ENCODE measurements around the gene SZRD1.
"Not testable (repeated sequence)": the region's sequence is repeated elsewhere in the genome, so short reads cannot be mapped to it uniquely, and the experiment has no call there.

The SZRD1 gene

GRCh38 chr1:16366722-16367257 lies at the start of gene SZRD1:
Gene SZRD1, plus strand, starts transcription at chr1:16367242. Its CDS starts 16 bp downstream, at chr1:16367258.
- peak; percentile 99 for DNase-seq

DNA sequence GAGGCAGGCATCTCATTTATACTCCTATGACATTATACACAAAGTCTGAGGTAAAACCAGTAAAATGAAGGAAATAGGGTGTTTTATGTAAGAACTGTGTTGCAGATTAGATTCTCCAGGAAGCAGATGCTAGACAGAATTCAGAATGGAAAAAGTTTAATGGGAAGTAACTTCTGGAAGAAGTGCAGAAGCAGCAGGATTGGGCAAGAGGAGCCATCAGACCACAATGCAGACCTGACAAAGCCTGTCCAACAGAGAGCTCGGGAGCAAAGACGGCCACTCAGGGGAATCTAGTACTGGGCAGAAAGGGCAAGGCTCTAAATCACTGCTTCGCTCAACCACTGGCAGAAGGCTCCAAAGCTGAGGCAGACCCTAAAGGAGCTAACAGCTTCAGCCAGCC lies 48.5 kb upstream of the SZRD1 start:
- no peak for DNase-seq

GRCh38 chr1:16321176-16321867 lies 45.7 kb upstream of the SZRD1 start:
- no peak for DNase-seq

DNA sequence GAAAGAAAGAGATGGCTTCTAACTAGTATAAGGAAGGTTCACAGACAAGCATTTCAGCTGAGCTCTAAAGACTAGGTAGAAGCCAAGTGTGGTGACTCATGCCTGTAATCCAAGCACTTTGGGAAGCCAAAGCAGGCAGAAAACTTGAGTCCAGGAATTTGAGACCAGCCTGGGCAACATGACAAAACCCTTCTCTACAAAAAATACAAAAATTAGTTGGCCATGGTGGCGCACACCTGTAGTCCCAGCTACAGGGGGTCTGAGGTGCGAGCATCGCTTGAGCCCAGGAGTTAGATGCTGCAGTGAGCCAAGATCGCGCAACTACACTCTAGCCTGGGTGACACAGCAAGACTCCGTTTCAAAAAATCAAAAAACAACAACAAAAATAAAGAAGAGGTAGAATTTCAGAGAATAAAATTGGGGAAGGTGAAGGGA lies 42.6 kb upstream of the SZRD1 start:
- no peak for DNase-seq

DNA sequence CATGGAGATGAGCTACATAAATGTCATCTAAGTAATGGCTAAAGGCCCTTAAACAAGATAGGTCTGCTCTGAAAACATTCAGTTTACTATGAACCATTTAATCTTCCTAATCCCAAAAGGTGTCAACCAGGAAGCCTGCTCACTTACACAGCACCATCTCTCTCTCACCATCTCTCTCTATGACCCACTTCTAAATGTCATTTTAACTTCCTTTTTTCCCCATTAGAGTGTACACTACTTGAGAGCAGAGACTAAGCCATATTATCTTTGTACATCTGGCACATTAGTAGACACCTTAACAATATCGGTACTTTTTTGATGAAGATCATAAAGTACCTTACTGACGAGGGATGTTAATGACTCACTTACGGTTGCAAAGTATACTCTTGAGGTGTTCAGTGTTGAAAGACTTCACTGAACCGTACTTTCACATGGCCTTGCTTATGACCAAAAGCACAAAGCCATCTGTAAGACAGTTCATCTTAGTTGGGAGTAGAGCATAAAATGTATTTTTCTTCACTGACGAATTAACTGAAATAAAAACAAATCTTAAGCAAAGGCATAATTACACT lies 40.1 kb upstream of the SZRD1 start:
- DNase-seq = no peak

- no peak for DNase-seq
Observed at GRCh38 chr1:16334655-16335340, 32.2 kb upstream of the SZRD1 start.

DNA sequence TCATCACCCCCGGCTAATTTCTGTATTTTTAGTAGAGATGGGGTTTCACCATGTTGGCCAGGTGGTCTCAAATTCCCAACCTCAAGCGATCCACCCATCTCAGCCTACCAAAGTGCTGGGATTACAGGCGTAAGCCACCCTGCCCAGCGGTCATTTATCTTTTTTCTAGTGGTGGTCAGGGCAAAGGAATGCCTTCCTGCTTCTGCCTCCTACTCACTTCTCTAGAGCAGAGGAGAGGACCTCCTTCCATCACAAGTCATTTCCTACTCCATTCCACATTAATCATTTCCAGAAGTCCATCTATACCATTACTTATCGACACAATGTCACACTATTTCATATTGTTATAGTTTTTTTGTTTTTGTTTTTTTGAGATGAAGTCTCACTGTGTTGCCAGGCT lies 28.1 kb upstream of the SZRD1 start:
- no peak for DNase-seq

DNA sequence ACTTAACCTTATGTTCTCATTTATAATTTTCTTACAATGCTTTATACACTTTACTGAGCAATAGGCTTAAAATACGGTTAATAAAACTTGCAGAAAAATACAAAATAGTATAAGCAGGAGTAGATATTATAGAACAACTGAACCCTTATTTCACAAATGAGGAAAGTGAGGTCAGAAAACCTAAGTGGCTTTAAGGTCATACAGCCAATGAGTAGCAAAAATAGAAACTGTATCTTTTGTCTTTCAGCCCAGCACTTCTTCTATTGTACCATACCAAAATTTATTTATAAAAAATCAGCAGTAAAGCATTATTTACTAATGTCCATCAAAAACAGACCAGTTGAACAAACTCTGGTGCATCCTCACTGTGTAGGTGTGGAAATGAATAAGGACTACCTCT lies 26.4 kb upstream of the SZRD1 start:
- no peak for DNase-seq

- DNase-seq = no peak
Observed at GRCh38 chr1:16342331-16343062, 24.5 kb upstream of the SZRD1 start.

DNA sequence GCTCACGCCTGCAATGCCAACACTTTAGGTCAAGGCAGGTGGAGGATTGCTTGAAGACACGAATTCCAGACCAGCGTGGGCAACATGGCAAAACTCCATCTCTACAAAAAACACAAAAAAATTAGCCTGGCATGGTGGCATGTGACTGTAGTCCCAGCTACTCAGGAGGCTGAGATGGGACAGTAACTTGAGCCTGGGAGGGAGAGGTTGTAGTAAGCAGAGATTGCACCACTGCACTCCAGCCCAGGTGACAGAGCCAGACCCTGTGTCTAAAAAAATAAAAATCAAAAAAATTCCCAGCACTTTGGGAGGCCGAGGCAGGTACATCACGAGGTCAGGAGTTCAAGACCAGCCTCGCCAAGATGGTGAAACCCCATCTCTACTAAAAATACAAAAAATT lies 23.8 kb upstream of the SZRD1 start:
- DNase-seq = not testable (repeated sequence)

DNA sequence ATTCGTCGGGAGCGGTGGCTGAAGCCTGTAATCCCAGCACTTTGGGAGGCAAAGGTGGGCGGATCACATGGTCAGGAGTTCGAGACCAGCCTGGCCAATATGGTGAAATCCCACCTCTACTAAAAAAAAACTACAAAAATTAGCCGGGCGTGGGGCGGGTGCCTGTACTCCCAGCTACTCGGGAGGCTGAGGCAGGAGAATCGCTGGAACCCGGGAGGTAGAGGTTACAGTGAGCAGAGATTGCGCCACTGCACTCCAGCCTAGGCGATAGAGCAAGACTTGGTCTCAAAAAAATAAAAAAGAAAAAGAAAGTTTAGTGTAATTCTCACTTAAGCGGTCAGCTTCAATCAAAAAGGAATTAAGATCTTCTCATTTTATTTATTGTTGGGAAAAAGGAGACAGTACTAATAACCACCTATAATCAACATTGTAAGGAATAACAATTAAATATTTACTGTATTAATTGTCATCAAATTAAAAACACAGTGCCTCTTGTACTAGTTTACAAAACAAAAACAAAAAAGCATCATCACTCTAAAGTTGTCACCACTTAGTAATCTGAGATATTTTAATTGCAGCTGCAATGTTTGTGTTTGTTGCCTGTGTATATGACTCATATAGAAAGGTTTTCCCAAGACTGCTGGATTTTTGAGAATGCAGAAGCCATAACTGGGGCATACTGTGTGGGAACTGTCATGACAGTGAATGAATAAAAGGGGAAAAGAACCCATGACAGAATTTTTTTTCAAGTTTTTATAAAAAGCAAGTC lies 18.4 kb upstream of the SZRD1 start:
- no peak for DNase-seq

GRCh38 chr1:16349847-16350406 lies 17.1 kb upstream of the SZRD1 start:
- no peak for DNase-seq

- no peak for DNase-seq
Observed at GRCh38 chr1:16351456-16351993, 15.5 kb upstream of the SZRD1 start.

GRCh38 chr1:16351994-16352841 lies 14.8 kb upstream of the SZRD1 start, which contains the start of gene FBXO42:
Gene FBXO42, minus strand, starts transcription at chr1:16352480. Its CDS starts 37,062 bp downstream, at chr1:16315418.
- DNase-seq = peak; percentile 94 to 95

GRCh38 chr1:16352842-16353535 lies 14.1 kb upstream of the SZRD1 start:
- DNase-seq = peak in 1 of 2 donors; percentile 36

DNA sequence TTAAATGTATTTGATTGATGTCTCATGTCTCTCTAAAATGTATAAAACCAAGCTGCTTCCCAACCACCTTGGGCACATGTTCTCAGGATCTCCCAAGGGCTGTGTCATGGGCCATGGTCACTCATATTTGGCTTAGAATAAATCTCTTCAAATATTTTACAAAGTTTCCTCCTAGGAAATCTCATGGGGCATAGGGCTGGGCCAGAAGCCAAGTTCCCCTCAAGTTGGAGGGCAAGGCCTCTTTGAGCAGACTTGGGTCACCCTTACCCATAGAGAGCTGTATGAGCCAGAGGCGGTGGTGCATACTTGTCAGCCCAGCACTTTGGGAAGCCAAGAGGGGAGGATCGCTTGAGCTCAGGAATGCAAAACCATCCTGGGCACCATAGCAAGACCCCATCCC lies 12.4 kb upstream of the SZRD1 start:
- DNase-seq = no peak

DNA sequence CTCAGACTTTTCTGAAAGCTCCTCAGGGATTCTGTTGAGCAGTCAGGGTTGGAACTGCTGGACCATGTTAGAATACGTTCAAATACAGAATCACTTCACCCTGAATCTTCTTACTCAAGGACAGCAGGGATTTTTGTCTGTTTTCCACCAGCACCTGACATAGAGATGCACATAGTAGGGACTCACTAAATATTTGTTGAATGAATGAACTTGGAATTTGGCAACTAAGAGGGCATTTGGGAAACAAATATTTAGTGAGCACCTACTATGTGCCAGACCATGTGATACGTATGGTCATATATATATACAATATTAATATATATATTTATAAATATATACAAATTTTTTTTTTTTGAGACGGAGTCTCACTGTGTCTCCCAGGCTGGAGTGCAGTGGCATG lies 10.2 kb upstream of the SZRD1 start:
- DNase-seq = no peak

GRCh38 chr1:16365146-16365498 lies 1.9 kb upstream of the SZRD1 start:
- not testable (repeated sequence) for DNase-seq

DNA sequence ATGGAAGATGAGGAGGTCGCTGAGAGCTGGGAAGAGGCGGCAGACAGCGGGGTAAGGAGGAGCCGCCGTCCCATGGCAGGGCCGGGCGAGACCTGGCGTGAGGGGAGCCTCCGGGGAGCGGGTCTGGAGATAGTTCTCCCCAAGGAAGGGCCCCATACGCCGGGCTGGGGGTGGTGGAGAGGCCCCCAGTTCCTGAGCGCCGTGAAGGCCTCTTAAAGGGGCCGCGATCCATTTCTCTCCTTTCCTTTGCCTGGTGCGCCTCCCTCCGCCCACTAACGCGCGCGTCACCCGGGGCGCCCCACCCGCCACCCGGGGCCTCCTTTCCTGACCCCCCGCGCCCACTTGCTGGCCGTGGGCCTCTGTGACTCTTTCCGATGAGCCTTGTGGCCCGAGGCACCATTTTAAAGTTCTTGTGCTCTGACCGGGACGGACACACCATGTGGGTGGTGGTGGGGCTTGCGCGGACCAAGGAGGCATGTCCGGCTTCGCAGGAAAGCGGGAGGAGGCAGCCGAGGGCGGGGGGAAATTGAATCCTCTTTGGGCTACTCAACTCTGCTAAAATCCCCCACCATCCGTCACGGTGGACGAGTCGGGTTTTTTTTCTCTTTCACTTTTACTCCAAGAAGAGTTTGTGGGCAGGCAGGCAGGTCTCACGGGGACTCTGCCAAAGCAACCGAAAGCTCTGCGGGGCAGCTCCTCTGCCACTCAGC lies 371 bp downstream of the SZRD1 start:
- peak; percentile 88 to 91 for DNase-seq
